NB4 (cell line): ENCODE data around the gene DPF1.

ENCODE experiments used
- DNase-seq: peaks from one replicate; pipeline ENCODE4 v3.0.0; 2010; ENCODE audit warnings: low read depth
- H3K4me3 ChIP-seq: one replicate; pipeline ENCODE4 v1.5.1; 2011; ENCODE audit warnings: mild to moderate bottlenecking, low read depth, low read length, moderate library complexity
- CTCF ChIP-seq: IDR thresholded peaks from one replicate; pipeline ENCODE4 v1.5.1; 2012; ENCODE audit warnings: low read depth, low read length
- MAX ChIP-seq: IDR thresholded peaks from 2 replicates; pipeline ENCODE4 v1.6.1; 2011; ENCODE audit warnings: low read depth, low read length
- MYC ChIP-seq: IDR thresholded peaks from 2 replicates; pipeline ENCODE4 v1.6.1; 2011; ENCODE audit warnings: low read depth, low read length
- POLR2A ChIP-seq: IDR thresholded peaks from 2 replicates; pipeline ENCODE4 v1.6.1; 2011; ENCODE audit warnings: mild to moderate bottlenecking; ENCODE audit not compliant: insufficient read length; ENCODE audit errors: extremely low read depth

DPF1 gene

GRCh38 chr19:38206928-38207327 lies 17.1 kb downstream of the DPF1 start:
- H3K4me3 ChIP-seq: no peak overlapping the region
- TF ChIP-seq MYC (no peak), CTCF (no peak), POLR2A (no peak), MAX (no peak)
- no peak for DNase-seq

GRCh38 chr19:38206006-38206745 lies 17.8 kb downstream of the DPF1 start:
- no peak overlapping the region for H3K4me3 ChIP-seq
- TF ChIP-seq POLR2A (no peak), CTCF (no peak), MYC (no peak), MAX (no peak)
- DNase-seq: no peak

- no peak for DNase-seq
- TF ChIP-seq CTCF (no peak), POLR2A (no peak), MYC (no peak), MAX (no peak)
- H3K4me3 ChIP-seq: no peak overlapping the region
Observed at GRCh38 chr19:38204728-38205127, 19.3 kb downstream of the DPF1 start.

- DNase-seq: no peak
- no peak overlapping the region for H3K4me3 ChIP-seq
- TF ChIP-seq POLR2A: no peak
Observed at GRCh38 chr19:38204096-38204495, 19.9 kb downstream of the DPF1 start.

- H3K4me3 ChIP-seq: no peak overlapping the region
- DNase-seq: no peak
- TF ChIP-seq CTCF (no peak), MYC (no peak), POLR2A (no peak), MAX (no peak)
Observed at GRCh38 chr19:38203197-38203596, 20.8 kb downstream of the DPF1 start.

- TF ChIP-seq CTCF (no peak), MAX (no peak), POLR2A (no peak), MYC (no peak)
- H3K4me3 ChIP-seq: no peak overlapping the region
- DNase-seq: no peak
Observed at GRCh38 chr19:38202504-38202903, 21.5 kb downstream of the DPF1 start.
